MM.1S (cell line): Measurements from ENCODE around the gene FAM78B.

ENCODE experiments used
- DNase-seq: peaks from one replicate; pipeline ENCODE4 v3.0.0-alpha.2; 2015
- H2AFZ ChIP-seq: fragments of 300-600 bp; sonication (generic); 2 replicates; pipeline ENCODE4 v1.6.0; 2016; ENCODE audit warnings: antibody characterized with exemption, low read length
- H3F3A ChIP-seq: fragments of 300-600 bp; sonication (generic); 2 replicates; pipeline ENCODE4 v1.6.1; 2016; ENCODE audit warnings: mild to moderate bottlenecking, antibody characterized with exemption, low read length, moderate library complexity, mixed read lengths; ENCODE audit not compliant: insufficient read depth
- H3K27ac ChIP-seq: fragments of 300-600 bp; sonication (generic); 2 replicates; pipeline ENCODE4 v1.5.1; 2016; ENCODE audit warnings: mild to moderate bottlenecking, low read length
- H3K27me3 ChIP-seq: fragments of 300-600 bp; sonication (generic); replicated peaks from 2 replicates; pipeline ENCODE4 v1.6.0; 2016; ENCODE audit warnings: low read length; ENCODE audit not compliant: insufficient read depth
- H3K36me3 ChIP-seq: fragments of 300-600 bp; sonication (generic); replicated peaks from 2 replicates; pipeline ENCODE4 v1.6.1; 2016; ENCODE audit warnings: mild to moderate bottlenecking, low read length, mixed read lengths; ENCODE audit not compliant: insufficient read depth
- H3K4me1 ChIP-seq: fragments of 300-600 bp; sonication (generic); 2 replicates; pipeline ENCODE4 v1.6.1; 2016; ENCODE audit warnings: low read length, mixed read lengths
- H3K4me2 ChIP-seq: fragments of 300-600 bp; sonication (generic); 2 replicates; pipeline ENCODE4 v1.6.0; 2016; ENCODE audit warnings: low read depth, low read length
- H3K4me3 ChIP-seq: fragments of 300-600 bp; sonication (generic); 2 replicates; pipeline ENCODE4 v1.5.1; 2016; ENCODE audit warnings: low read length, mixed read lengths
- H3K79me2 ChIP-seq: fragments of 300-600 bp; sonication (generic); 2 replicates; pipeline ENCODE4 v1.6.1; 2016; ENCODE audit warnings: mixed run types, low read length, mixed read lengths
- H3K9ac ChIP-seq: fragments of 300-600 bp; sonication (generic); 2 replicates; pipeline ENCODE4 v1.6.1; 2016; ENCODE audit warnings: low read length, mixed read lengths
- H3K9me2 ChIP-seq: fragments of 300-600 bp; sonication (generic); replicated peaks from 2 replicates; pipeline ENCODE4 v1.6.1; 2016; ENCODE audit warnings: mild to moderate bottlenecking, low read length, mixed read lengths; ENCODE audit not compliant: insufficient read depth
- H3K9me3 ChIP-seq: fragments of 300-600 bp; sonication (generic); replicated peaks from 2 replicates; pipeline ENCODE4 v1.6.1; 2016; ENCODE audit warnings: mild to moderate bottlenecking, low read length, mixed read lengths; ENCODE audit not compliant: insufficient read depth
- H4K20me1 ChIP-seq: fragments of 300-600 bp; sonication (generic); 2 replicates; pipeline ENCODE4 v1.6.1; 2016; ENCODE audit warnings: mild to moderate bottlenecking, low read length, moderate library complexity, mixed read lengths; ENCODE audit not compliant: insufficient read depth
- EZH2 ChIP-seq: fragments of 300-600 bp; sonication (generic); optimal IDR thresholded peaks from 2 replicates; pipeline ENCODE3; 2017; ENCODE audit warnings: low read depth, mild to moderate bottlenecking, antibody characterized with exemption, low read length, mixed read lengths
- EZH2phosphoT487 ChIP-seq: fragments of 300-600 bp; sonication (generic); IDR thresholded peaks from 2 replicates; pipeline ENCODE4 v1.6.1; 2018; ENCODE audit warnings: antibody characterized with exemption, low read length
- TF ChIP-seq, protein P1 (sequence below): fragments of 300-600 bp; sonication (generic); IDR thresholded peaks from 2 replicates; pipeline ENCODE4 v1.5.1; 2016; ENCODE audit warnings: antibody characterized with exemption, low read length, mixed read lengths

Gene FAM78B

DNA sequence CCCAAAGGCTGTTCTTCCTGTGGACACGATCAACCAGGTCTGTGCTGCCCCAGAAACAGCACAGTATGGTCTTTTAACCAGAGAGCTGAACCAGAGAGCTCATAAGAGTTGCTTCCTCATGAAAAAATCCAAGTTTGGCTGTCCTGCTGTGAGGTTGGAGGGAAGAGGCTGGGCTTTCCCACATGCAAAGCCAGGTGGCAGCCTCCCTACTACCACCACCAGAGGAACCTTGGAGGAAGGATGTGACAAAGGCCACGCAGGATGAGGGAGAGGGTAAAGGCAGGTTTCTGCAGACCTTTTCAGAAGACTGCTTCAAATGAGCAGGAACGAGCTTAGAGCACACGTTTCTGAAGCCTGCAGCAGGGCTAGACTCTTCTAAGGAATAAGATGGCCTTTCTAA, 27.1 kb downstream of the FAM78B start:
- no peaks in the 10 kb centered on the region for H3K27me3 ChIP-seq
- H3K79me2 ChIP-seq: no peaks in the 10 kb centered on the region
- no peak for DNase-seq
- no peaks in the 10 kb centered on the region for H3F3A ChIP-seq
- H3K4me3 ChIP-seq: no peak overlapping the region
- no peak overlapping the region for H3K9ac ChIP-seq
- no peaks in the 10 kb centered on the region for H4K20me1 ChIP-seq
- no peaks in the 10 kb centered on the region for H3K9me2 ChIP-seq
- no peak overlapping the region for H3K27ac ChIP-seq
- no peaks in the 10 kb centered on the region for H3K9me3 ChIP-seq
- no peaks in the 10 kb centered on the region for H3K4me1 ChIP-seq
- TF ChIP-seq, protein P1, sequence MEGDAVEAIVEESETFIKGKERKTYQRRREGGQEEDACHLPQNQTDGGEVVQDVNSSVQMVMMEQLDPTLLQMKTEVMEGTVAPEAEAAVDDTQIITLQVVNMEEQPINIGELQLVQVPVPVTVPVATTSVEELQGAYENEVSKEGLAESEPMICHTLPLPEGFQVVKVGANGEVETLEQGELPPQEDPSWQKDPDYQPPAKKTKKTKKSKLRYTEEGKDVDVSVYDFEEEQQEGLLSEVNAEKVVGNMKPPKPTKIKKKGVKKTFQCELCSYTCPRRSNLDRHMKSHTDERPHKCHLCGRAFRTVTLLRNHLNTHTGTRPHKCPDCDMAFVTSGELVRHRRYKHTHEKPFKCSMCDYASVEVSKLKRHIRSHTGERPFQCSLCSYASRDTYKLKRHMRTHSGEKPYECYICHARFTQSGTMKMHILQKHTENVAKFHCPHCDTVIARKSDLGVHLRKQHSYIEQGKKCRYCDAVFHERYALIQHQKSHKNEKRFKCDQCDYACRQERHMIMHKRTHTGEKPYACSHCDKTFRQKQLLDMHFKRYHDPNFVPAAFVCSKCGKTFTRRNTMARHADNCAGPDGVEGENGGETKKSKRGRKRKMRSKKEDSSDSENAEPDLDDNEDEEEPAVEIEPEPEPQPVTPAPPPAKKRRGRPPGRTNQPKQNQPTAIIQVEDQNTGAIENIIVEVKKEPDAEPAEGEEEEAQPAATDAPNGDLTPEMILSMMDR: no peak
- TF ChIP-seq EZH2phosphoT487 (no peak), EZH2 (no peak)
- H3K36me3 ChIP-seq: no peaks in the 10 kb centered on the region
- H3K4me2 ChIP-seq: no peak overlapping the region
- H2AFZ ChIP-seq: no peak overlapping the region

GRCh38 chr1:166136699-166137401, 30.0 kb downstream of the FAM78B start:
- Histone ChIP-seq H3K4me2 (no peak overlapping the region), H3K4me1 (no peaks in the 10 kb centered on the region), H3K27ac (no peak overlapping the region), H3K9ac (no peak overlapping the region), H3K4me3 (no peak overlapping the region), H3F3A (no peaks in the 10 kb centered on the region), H3K79me2 (no peaks in the 10 kb centered on the region), H3K9me3 (no peaks in the 10 kb centered on the region), H3K27me3 (no peaks in the 10 kb centered on the region), H3K9me2 (no peaks in the 10 kb centered on the region), H4K20me1 (no peaks in the 10 kb centered on the region), H3K36me3 (no peaks in the 10 kb centered on the region), H2AFZ (no peak overlapping the region)
- TF ChIP-seq EZH2phosphoT487 (no peak), EZH2 (no peak)
- TF ChIP-seq, protein P1: no peak
- no peak for DNase-seq

DNA sequence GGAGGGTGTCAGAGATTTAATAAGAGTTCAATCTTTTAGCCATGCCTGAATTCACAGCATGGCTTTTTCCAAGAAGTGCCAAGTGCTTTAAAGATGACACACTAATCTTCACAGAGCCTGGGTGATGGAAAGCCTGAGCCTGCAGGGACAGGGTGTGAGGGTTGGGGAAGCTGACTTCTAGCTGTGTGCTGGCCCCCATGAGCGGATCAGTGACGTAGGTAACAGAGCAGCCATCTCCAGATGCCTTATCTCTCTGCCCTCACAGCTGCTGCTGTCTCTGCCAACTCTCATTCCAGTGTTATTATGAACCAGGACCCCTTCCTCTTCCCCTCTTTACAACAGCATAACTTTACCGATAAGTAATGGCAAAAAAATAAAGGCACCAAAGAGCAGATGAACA, 30.6 kb downstream of the FAM78B start:
- Histone ChIP-seq H3K36me3 (no peaks in the 10 kb centered on the region), H3F3A (no peaks in the 10 kb centered on the region), H3K9me2 (no peaks in the 10 kb centered on the region), H3K4me3 (no peak overlapping the region), H3K4me2 (no peak overlapping the region), H4K20me1 (no peaks in the 10 kb centered on the region), H3K79me2 (no peaks in the 10 kb centered on the region), H3K9ac (no peak overlapping the region), H3K27ac (no peak overlapping the region), H3K27me3 (no peaks in the 10 kb centered on the region), H2AFZ (no peak overlapping the region), H3K9me3 (no peaks in the 10 kb centered on the region), H3K4me1 (no peaks in the 10 kb centered on the region)
- TF ChIP-seq EZH2phosphoT487 (no peak), EZH2 (no peak)
- TF ChIP-seq, protein P1: no peak
- DNase-seq: no peak
